ENCODE results near the gene LINGO1. TPM values are rescaled to one million over a fixed set of nuclear protein-coding genes. Genes with fewer than 3 reads are reported as not detected.

The LINGO1 gene
- total and polyA plus RNA-seq, 3 donors from 2014 or later = 16.6 to 22.4 (median 16.7) TPM

- peaks cover 5% of the 10 kb centered on the region for H3K27me3 ChIP-seq
- H3K9me3 ChIP-seq = no peaks in the 10 kb centered on the region
- no peak overlapping the region for H3K27ac ChIP-seq
- intact Hi-C loops (cut with DNase I; ENCODE audit: low total_unique reads) = loop anchor here (5.0 kb wide), 1 partner anchor 188 kb away; no protein-coding TSS in a partner anchor
- no peak for TF ChIP-seq CTCF (IDR thresholded peaks at IDR 0.05)
- no peak for TF ChIP-seq POLR2A (IDR thresholded peaks at IDR 0.05)
- H3K4me1 ChIP-seq = no peaks in the 10 kb centered on the region
- DNase-seq = no peak
- WGBS, 2 donors = 86 to 91% methylated on average over 7 to 8 of the region's 8 CpGs
- H3K36me3 ChIP-seq (ENCODE audit: low read depth, missing control alignments) = no peaks in the 10 kb centered on the region
- H3K4me3 ChIP-seq = no peak overlapping the region
Observed at GRCh38 chr15:77629070-77630030, 3.4 kb downstream of the LINGO1 start.

- TF ChIP-seq POLR2A (IDR thresholded peaks at IDR 0.05) (no peak), CTCF (IDR thresholded peaks at IDR 0.05) (no peak)
- H3K4me1 ChIP-seq = no peaks in the 10 kb centered on the region
- intact Hi-C loops (cut with DNase I; ENCODE audit: low total_unique reads) = no loop called here
- no peaks in the 10 kb centered on the region for H3K36me3 ChIP-seq (ENCODE audit: low read depth, missing control alignments)
- WGBS, 2 donors = 87 to 96% methylated on average over 2 of the region's 2 CpGs
- peaks cover 5% of the 10 kb centered on the region for H3K27me3 ChIP-seq
- no peak overlapping the region for H3K4me3 ChIP-seq
- no peaks in the 10 kb centered on the region for H3K9me3 ChIP-seq
- H3K27ac ChIP-seq = no peak overlapping the region
- no peak for DNase-seq
Observed at GRCh38 chr15:77628010-77628409, 4.7 kb downstream of the LINGO1 start.

GRCh38 chr15:77627581-77627980 is 5.1 kb downstream of the LINGO1 start:
- H3K36me3 ChIP-seq (ENCODE audit: low read depth, missing control alignments) = no peaks in the 10 kb centered on the region
- H3K9me3 ChIP-seq = no peaks in the 10 kb centered on the region
- peaks cover under 1% of the 10 kb centered on the region for H3K4me1 ChIP-seq
- DNase-seq = no peak
- H3K4me3 ChIP-seq = no peak overlapping the region
- H3K27ac ChIP-seq = no peak overlapping the region
- peaks cover 5% of the 10 kb centered on the region for H3K27me3 ChIP-seq
- WGBS, 2 donors = 97% methylated on average over 2 of the region's 2 CpGs
- no peak for TF ChIP-seq POLR2A (IDR thresholded peaks at IDR 0.05)
- intact Hi-C loops (cut with DNase I; ENCODE audit: low total_unique reads) = no loop called here

GRCh38 chr15:77627067-77627466 is 5.6 kb downstream of the LINGO1 start:
- DNase-seq = no peak
- intact Hi-C loops (cut with DNase I; ENCODE audit: low total_unique reads) = no loop called here

More at GRCh38 chr15:77627067-77627466, 5.6 kb downstream of the LINGO1 start:
- peaks cover 5% of the 10 kb centered on the region for H3K27me3 ChIP-seq
- TF ChIP-seq POLR2A (IDR thresholded peaks at IDR 0.05) = no peak
- TF ChIP-seq CTCF (IDR thresholded peaks at IDR 0.05) = no peak
- peaks cover 4% of the 10 kb centered on the region for H3K4me1 ChIP-seq
- no peak overlapping the region for H3K4me3 ChIP-seq
- H3K27ac ChIP-seq = no peak overlapping the region
- no peaks in the 10 kb centered on the region for H3K9me3 ChIP-seq
- no peaks in the 10 kb centered on the region for H3K36me3 ChIP-seq (ENCODE audit: low read depth, missing control alignments)
- 79 to 90% methylated on average over 7 to 12 of the region's 12 CpGs for WGBS, 2 donors
